Activated CD8-positive, alpha-beta memory T cell treated with anti-CD3 and anti-CD28 coated beads for 24 hours (primary cell): ENCODE results near the gene PSD.
A peak's percentile ranks its signal among the peaks of the same experiment; 100 is the strongest.
"Not testable (repeated sequence)": the region's sequence is repeated elsewhere in the genome, so short reads cannot be mapped to it uniquely, and the experiment has no call there.

Experiments used
- DNase-seq: peaks from one replicate; pipeline ENCODE4 v3.0.0-alpha.2; 2020

The PSD gene

DNA sequence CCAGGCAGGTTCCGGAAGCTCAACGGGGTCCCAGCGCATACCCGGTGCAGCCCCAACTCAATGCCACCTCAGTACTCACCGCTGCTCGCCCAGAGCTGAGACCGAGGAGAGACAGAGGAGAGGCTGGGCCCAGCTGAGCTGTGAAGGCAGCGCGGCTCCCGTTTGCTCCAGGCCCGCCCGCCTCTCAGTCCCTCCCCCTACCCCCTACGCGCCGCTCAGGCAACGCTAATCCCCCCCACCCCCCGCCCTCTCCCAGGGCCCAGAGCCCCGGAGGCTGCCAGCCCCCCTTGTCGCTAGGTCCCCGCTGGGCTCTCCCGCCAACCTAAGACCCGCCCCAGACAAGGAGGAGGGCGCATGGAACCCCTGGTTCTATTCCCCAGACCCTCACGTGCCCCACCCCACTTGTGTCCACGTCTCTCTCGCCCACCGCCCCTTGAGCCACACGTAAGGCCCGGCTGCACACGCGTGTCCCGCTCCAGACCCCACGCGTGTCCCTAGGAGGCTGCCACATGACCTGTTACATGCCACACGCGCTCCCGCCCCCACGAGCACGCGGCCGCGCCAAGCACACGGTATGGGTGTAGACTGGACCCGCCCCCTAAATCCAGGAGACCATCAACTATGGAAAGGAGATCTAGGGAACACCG lies at the start of gene PSD:
Gene PSD (minus strand): TSS at position 164 of the 647 bp plus-strand sequence. CDS start 1,747 bp downstream, outside the sequence.
- no peak for DNase-seq

- no peak for DNase-seq
Measured at GRCh38 chr10:102467971-102468438, 49.4 kb upstream of the PSD start.

DNA sequence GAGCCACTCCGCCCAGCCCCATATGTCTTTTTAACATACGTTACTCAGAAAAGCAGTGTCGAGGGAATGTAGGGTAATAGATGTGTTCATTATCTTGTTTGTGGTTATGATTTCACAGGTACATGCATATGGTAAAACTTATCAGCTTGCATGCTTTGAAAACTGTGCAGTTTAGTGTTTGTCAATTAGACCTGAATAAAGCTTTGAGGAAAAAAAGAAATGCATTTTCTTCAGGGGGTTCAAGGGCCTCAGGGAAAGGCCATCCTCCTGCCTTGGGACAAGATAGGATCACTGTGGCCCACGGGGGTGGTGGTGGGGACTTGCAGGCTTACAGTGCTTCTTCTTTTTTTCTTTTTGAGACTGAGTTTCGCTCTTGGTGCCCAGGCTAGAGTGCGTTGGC lies 48.7 kb upstream of the PSD start:
- no peak for DNase-seq

GRCh38 chr10:102465466-102465865 lies 46.9 kb upstream of the PSD start:
- no peak for DNase-seq

GRCh38 chr10:102463983-102464382 lies 45.4 kb upstream of the PSD start:
- no peak for DNase-seq

GRCh38 chr10:102462512-102463054 lies 44.0 kb upstream of the PSD start:
- DNase-seq: no peak

DNA sequence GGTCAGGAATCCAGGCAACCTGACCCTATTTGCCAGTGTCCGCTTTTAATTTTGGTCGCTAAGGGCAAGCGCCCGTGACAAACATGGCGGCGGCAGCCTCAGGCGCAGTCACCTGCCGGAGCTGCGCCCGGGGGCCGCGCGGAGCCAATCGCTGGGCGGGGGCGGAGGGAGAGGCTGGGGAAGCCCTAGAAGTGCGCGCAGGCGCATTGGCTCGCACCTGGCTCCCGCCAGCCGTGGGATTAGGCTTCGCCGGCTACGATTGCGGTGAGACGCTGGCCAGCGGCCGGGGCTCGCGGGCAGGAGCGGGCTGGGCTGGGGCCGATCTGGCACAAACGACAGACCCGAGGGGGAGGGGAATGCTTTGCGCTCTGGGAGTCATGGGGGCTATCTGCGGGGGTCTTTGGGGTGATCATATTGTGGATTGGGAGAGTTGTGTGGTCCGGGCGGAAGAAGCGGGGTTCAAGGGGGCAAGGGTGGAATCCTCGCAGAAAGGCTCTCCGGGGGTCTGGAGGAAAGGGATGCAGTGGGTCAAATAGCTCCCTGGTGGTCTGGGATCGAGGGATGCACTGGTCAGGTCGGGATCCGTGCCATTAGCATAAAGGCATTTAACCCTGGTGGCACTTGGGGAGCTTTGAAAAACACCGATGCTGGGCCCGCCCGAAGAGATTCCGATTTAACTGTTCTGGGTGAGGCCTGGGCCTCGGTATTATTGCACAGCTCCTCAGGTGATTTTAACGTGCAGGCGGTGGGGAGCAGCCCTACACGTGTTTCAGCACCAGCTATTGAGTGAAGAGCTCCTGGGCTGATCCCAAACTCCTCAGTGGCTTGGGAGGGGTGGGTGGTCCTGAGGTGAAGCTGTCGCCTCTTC lies 42.8 kb upstream of the PSD start:
- DNase-seq: peak; percentile 96

GRCh38 chr10:102460836-102461186 lies 42.2 kb upstream of the PSD start:
- DNase-seq: no peak

- no peak for DNase-seq
Measured at GRCh38 chr10:102458656-102459055, 40.1 kb upstream of the PSD start.

- DNase-seq: no peak
Measured at GRCh38 chr10:102457591-102458150, 39.1 kb upstream of the PSD start.

GRCh38 chr10:102455893-102456471 lies 37.4 kb upstream of the PSD start:
- DNase-seq: no peak

DNA sequence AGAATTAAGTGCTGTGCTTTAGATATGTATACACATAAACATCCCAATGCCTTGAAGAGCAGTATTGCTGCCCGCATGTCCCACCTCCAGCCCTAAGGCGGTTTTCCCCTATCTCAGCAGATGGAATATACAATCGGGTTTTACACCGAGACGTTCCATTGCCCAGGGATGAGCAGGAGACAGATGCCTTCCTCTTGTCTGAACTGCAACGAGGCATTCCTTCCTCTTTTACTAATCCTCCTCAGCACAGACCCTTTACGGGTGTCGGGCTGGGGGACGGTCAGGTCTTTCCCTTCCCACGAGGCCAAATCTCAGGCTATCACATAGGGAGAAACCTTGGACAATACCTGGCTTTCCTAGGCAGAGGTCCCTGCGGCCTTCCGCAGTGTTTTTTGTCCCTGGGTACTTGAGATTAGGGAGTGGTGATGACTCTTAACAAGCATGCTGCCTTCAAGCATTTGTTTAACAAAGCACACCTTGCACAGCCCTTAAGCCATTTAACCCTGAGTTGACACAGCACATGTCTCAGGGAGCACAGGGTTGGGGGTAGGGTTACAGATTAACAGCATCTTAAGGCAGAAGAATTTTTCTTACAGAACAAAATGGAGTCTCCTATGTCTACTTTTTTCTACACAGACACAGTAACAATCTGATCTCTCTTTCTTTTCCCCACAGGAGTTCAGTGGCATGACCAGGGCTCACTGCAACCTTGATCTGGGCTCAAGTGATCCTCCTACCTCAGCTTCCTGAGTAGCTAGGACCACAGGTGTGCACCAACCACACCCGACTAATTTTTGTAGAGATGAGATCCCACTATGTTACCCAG lies 36.3 kb upstream of the PSD start:
- DNase-seq: not testable (repeated sequence)

GRCh38 chr10:102453502-102453901 lies 34.9 kb upstream of the PSD start:
- no peak for DNase-seq

DNA sequence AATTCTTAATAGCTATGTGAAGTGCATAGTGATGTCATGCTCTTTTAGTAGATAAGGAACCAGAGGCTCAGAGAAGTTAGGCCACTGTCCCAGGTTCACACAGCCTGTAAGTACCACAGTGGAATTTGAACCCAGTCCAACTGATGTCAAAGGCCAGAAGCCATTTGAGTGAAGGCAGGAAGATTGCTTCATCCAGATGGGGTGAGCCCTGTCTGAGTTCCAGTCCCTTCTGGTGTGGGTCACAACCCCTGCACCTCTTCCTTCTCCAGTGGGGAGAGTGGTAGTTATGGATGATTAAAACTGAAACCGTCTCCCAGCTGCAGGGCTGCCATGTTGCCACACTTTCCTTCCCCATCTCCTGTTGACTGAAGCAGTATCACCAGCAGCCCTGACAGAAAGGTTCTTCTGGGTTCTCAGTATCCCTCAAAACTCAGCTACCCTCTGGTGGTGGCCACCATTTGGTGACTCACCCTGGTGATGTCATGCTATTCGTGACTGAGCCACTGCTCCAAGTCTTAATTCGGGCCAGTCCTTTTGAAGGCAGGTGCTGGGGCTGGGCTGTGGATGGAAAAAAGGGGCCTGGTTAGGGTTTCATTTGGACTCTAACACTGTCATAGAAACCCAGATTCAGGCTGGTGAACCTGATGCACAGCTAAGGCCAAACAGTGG lies 34.2 kb upstream of the PSD start:
- peak; percentile 80 for DNase-seq

DNA sequence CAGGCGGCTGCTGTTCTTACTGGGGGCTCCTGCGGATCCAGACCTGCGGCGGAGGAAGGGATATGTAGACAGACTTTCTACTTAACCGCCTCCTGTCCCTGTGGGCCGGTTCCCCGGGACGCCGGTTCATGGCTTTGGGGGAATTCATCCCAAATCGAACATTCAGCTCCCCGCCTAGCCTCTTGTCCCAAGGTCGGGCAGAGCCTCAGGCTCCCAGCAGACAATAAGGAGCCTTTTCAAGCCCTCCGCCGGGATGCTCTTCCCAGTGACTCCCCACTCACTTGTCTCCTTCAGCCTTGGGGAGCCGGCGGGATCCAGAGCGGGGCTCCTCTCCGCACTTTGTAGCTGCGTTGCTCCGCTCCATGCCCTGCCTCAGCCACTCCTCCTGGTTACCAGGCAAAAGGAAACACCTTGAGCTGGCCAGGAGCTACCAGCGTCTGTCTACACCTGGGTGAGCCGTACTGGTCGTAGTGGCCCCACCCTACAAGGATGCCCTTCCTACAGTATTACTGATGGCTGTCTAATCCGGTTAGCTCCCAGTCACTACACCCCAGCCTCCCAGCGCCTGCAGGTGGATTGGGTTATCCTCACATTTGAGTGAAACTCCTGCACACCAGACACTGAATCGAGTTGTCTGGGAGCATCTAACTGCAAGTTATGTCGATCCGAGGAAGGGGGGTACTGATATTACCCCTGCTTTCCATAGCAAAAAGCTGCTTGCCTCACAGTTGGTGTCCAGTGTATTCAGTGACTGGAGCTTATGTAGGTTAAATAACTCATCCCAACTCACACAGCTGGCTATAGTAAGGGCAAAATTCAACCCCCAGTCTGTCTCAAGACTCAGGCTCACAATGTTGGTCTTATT lies 32.8 kb upstream of the PSD start, which contains the start of gene C10orf95:
Gene C10orf95 (minus strand): TSS at position 439 of the 865 bp plus-strand sequence. CDS start 450 bp downstream, outside the sequence.
- DNase-seq: peak; percentile 69

DNA sequence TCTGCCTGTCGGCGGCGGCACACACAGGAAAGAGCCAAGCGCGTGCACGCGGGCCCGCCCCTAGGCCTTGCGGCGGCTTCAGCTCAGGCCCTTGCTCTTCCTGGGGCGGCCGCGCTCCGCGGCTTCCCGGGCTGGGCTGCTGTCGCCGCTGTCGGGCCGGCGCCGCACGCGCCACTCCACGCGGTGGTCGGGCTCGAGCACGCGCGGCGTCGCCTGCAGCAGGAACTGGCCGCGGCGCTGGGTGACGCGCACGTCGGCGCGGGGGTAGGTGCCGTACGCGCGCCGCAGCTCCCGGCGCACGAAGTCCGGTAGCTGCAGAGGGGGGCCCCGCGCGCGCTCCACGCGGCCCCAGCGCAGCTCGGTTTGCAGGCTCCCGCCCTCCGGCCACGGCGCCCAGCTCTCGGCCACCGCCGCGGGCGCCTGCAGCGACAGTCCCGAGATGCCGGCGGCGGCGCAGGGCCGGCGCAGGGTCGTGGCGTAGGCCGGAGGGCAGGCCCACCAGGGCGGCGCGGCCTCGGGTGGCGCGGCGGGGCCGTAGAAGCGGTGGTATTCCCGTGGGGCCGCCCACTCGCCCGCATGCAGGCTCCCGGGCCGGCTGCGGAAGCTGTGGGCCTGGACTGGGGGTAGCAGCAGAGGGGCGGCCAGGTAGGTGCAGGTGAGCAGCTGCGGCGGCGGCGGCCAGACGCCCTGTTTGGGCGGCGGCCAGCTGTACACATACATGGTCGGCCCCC lies 32.0 kb upstream of the PSD start:
- peak; percentile 92 for DNase-seq

GRCh38 chr10:102450124-102450373 lies 31.5 kb upstream of the PSD start:
- DNase-seq: no peak

GRCh38 chr10:102449321-102450123 lies 30.9 kb upstream of the PSD start:
- DNase-seq: peak; percentile 88

DNA sequence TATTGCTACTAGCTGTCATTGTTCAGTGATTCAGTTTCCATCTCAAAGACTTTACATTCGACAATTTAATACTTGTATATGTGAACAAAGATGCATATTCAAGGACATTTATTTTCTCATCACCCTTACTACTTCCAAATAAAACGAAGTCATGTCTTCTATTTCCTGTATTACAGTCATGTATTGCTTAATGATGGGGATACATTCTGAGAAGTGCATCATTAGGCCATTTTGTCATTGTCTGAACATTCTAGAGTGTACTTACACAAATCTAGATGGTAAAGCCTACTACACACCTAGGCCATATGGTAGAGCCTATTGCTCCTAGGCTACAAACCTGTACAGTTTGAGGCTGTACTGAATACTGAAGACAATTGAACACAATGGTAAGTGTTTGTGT lies 26.3 kb upstream of the PSD start:
- no peak for DNase-seq
